GF-D8 (cell line): ENCODE data around the gene DKKL1.

ENCODE experiments used
- DNase-seq: peaks from one replicate; lab custom pipeline; 2025; lab: John Stamatoyannopoulos, UW

The DKKL1 gene

DNA sequence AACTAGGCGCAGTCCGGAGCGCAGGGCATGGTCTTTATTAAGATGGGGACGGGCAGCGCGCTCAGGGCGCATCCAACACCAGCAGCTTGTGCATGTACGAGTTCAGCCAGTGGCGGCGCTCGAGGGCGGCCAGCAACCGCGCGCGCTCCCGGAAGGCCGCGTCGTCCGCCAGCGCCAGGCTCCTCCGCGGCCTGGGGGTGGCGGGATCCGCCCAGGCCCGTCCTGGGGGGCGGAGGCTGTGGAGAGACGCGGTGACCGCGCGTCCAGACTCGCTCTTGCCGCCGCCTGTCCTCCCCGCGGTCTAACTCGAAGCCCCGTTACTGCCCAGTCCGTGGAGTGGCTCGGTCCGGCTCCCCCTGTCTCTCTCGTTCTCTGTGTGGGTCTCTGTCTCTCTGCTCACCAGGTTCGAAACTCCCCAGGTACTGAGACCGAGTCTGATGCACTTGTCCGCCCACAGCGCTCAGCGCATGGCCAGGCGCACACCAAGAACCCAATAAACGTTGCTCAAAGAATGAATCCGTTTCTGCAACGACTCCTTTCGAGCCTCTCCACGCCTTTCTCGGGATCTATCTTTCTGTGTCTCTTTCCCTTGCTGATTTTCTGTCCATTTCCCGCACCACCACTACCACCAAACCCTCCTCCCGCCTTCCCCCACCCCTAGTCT is 58.9 kb downstream of the DKKL1 start:
- no peak for DNase-seq

DNA sequence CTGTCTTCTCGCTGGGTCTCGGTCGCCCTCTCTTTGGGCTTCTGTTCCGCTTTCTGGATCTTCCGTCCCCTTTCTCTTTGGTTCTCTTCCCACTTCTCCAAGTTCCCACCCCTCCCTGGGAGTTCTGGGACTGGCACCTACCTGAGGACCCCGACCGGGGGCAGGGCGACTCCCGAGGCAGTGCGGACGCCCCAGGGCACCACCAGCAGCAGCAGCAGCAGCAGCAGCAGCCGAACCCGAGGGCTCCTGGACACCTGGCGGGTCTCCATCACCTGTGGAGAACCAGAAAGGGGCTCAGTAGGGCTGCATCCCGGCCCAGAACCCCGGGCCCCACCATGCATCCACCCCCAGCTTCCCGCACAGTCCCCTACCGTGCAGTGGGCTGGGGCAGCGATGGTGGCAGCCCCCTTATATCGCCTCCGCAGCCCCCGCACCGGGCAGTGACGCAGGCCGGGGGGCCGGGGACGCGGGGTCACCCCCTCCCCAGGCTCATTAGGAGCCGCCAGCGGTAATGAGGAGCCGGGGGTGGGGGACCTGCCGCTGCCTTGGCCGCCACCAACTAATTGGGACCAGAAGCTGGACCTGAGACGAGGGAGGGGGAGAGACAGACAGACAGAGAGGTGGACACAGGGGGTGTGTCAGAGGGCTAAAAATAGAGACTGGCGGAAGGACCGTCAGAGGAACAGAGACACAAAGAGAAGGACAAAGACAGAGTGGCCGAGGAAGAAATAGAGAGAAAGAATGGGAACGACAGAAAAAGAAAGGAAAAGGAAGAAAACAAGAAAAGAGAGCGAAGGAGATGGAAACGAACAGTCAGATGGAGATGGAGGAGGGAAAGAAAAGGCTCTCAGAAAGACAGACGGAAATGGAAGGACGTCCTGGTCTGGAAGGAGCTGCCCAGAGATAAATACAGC is 59.7 kb downstream of the DKKL1 start, which contains the start of gene PTH2:
Gene PTH2, minus strand, starts transcription at position 371 of the 914 bp plus-strand sequence. Its CDS starts 102 bp downstream, at position 269.
- no peak for DNase-seq

DNA sequence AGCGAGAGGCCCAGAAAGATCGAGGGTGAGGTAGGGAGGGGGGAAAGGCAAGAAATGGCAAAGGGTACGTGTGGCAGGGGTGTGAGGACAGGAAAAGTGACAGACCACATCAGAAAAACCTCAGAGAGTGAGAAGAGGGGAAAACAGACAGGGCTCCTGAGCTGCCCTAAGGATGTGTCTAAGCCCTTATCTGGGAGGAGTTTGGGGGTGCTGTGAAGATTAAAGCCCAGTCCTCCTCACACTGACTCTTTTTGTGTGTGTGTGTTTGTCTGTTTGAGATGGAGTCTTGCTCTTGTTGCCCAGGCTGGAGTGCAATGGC is 60.3 kb downstream of the DKKL1 start:
- DNase-seq: no peak
